OCI-LY1 (cell line): Measurements from ENCODE around the gene ANK3.

Experiments used
- H2AFZ ChIP-seq: fragments of 200-600 bp; sonication (generic), shearing (Covaris generic); 2 replicates; pipeline ENCODE4 v1.6.0; 2014; ENCODE audit warnings: antibody characterized with exemption, mild to moderate bottlenecking, low read length
- H3F3A ChIP-seq: fragments of 200-600 bp; sonication (generic), shearing (Covaris generic); 2 replicates; pipeline ENCODE4 v1.6.0; 2014; ENCODE audit warnings: mild to moderate bottlenecking, antibody characterized with exemption, low read length, moderate library complexity; ENCODE audit not compliant: insufficient read depth
- H3K27ac ChIP-seq: fragments of 200-600 bp; sonication (generic); 2 replicates; pipeline ENCODE4 v1.5.1; 2014; ENCODE audit warnings: low read length, mixed run types, mild to moderate bottlenecking, low read depth; ENCODE audit not compliant: poor library complexity, severe bottlenecking
- H3K27me3 ChIP-seq: fragments of 200-600 bp; sonication (generic); 2 replicates; pipeline ENCODE4 v1.6.0; 2014; ENCODE audit warnings: antibody characterized with exemption, mild to moderate bottlenecking, low read length, moderate library complexity; ENCODE audit not compliant: insufficient read depth
- H3K36me3 ChIP-seq: fragments of 200-600 bp; sonication (generic); 2 replicates; pipeline ENCODE4 v1.6.1; 2014; ENCODE audit warnings: mild to moderate bottlenecking, antibody characterized with exemption, low read length, moderate library complexity, mixed read lengths; ENCODE audit not compliant: insufficient read depth
- H3K4me1 ChIP-seq: fragments of 200-600 bp; sonication (generic); 2 replicates; pipeline ENCODE4 v1.5.1; 2014; ENCODE audit warnings: mild to moderate bottlenecking, low read length, moderate library complexity; ENCODE audit not compliant: insufficient read depth, severe bottlenecking
- H3K4me2 ChIP-seq: fragments of 200-600 bp; sonication (generic), shearing (Covaris generic); 2 replicates; pipeline ENCODE4 v1.6.1; 2014; ENCODE audit warnings: low read length
- H3K4me3 ChIP-seq: fragments of 200-600 bp; sonication (generic); 2 replicates; pipeline ENCODE4 v1.5.1; 2014; ENCODE audit warnings: low read length, low read depth, mild to moderate bottlenecking, mixed read lengths; ENCODE audit not compliant: poor library complexity, severe bottlenecking
- H3K79me2 ChIP-seq: fragments of 200-600 bp; shearing (Covaris generic); 2 replicates; pipeline ENCODE4 v1.6.1; 2016; ENCODE audit warnings: mixed run types, low read length, mixed read lengths; ENCODE audit not compliant: insufficient read depth
- H3K9ac ChIP-seq: fragments of 200-600 bp; sonication (generic), shearing (Covaris generic); 2 replicates; pipeline ENCODE4 v1.6.1; 2014; ENCODE audit warnings: mild to moderate bottlenecking, low read length, mixed read lengths
- H3K9me2 ChIP-seq: fragments of 200-600 bp; sonication (generic), shearing (Covaris generic); 2 replicates; pipeline ENCODE4 v1.6.1; 2014; ENCODE audit warnings: low read depth, mild to moderate bottlenecking, low read length, mixed read lengths
- H3K9me3 ChIP-seq: fragments of 200-600 bp; shearing (Covaris generic); 2 replicates; pipeline ENCODE4 v1.6.1; 2014; ENCODE audit warnings: low read length, mixed read lengths
- H4K20me1 ChIP-seq: fragments of 200-600 bp; sonication (generic), shearing (Covaris generic); 2 replicates; pipeline ENCODE4 v1.6.0; 2016; ENCODE audit warnings: mild to moderate bottlenecking, low read length; ENCODE audit not compliant: insufficient read depth
- CTCF ChIP-seq: fragments of 200-600 bp; sonication (generic), shearing (Covaris generic); IDR thresholded peaks from 2 replicates; pipeline ENCODE4 v1.5.1; 2017; ENCODE audit warnings: mild to moderate bottlenecking, antibody characterized with exemption, low read length, moderate library complexity, mixed read lengths
- EZH2 ChIP-seq: fragments of 200-600 bp; sonication (generic), shearing (Covaris generic); IDR thresholded peaks from 2 replicates; pipeline ENCODE4 v1.8.0; 2017; ENCODE audit warnings: borderline replicate concordance, mixed run types, mild to moderate bottlenecking, antibody characterized with exemption, low read length, moderate library complexity, mixed read lengths

Gene ANK3

DNA sequence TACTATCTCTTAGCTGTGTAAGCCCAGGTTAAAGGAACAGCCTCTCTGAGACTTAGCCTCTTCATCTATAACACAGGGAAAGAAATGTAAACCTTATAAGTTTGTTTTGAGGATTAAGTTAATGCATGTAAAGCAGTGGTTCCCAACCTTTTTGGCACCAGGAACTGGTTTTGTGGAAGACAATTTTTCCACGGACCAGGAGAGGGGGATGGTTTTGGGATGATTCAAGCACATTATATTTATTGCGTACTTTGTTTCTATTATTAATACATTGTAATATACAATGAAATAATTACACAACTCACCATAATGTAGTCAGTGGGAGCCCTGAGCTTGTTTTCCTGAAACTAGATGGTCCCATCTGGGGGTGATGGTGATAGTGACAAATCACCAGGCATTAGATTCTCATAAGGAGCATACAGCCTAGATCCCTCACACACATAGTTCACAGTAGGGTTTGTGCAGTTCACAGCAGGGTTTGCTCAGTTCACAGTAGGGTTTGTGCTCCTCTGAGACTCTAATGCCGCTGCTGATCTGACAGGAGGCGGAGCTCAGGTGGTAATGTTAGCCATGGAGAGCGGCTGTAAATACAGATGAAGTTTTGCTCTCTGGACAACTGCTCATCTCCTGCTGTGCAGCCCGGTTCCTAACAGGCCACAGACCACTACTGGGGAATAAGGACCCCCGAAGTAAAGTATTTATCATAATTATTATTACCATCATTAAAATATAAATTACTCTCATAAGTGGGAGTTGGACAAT, 41.3 kb upstream of the ANK3 start:
- TF ChIP-seq EZH2 (no peak), CTCF (no peak)

DNA sequence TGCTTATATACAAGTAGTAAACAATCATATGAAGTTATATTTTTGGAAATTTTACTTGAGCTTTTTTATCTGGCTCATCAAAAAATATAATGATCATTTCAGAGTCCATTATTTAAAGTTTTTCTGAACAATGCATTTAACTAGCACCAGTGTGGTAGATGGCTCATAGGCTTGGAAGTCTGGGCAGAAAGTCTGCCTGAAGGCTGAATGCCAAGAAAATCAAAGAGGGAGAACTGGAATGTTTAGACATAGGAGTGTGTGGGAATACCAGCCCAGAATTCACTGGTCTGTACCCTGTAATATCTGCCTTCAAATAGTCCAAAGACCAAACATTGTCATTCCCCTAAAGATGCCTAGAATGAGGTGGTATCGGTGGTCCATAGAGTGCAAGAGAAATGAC, 40.3 kb upstream of the ANK3 start:
- Histone ChIP-seq H2AFZ (no peak overlapping the region), H3K4me2 (peak overlapping the region; percentile 35; the same call in 1 of the 2 replicates), H3K4me3 (peak overlapping the region; percentile 20), H4K20me1 (no peaks in the 10 kb centered on the region), H3K79me2 (no peaks in the 10 kb centered on the region), H3K27me3 (no peaks in the 10 kb centered on the region), H3K9me2 (no peaks in the 10 kb centered on the region), H3F3A (no peaks in the 10 kb centered on the region), H3K4me1 (peaks cover 87% of the 10 kb centered on the region), H3K27ac (peak overlapping the region; percentile 77), H3K36me3 (no peaks in the 10 kb centered on the region), H3K9ac (no peak overlapping the region; the same call in 1 of the 2 replicates), H3K9me3 (no peaks in the 10 kb centered on the region)
- TF ChIP-seq EZH2 = no peak
- TF ChIP-seq CTCF = no peak

More for the DNA sequence above, 41.3 kb upstream of the ANK3 start:
- H3K79me2 ChIP-seq = no peaks in the 10 kb centered on the region
- H3K4me2 ChIP-seq = peak overlapping the region; percentile 35; the same call in 1 of the 2 replicates
- no peaks in the 10 kb centered on the region for H3F3A ChIP-seq
- H3K27ac ChIP-seq = peak overlapping the region; percentile 77
- H3K4me3 ChIP-seq = peak overlapping the region; percentile 20
- H3K36me3 ChIP-seq = no peaks in the 10 kb centered on the region
- H3K9me3 ChIP-seq = no peaks in the 10 kb centered on the region
- H4K20me1 ChIP-seq = no peaks in the 10 kb centered on the region
- no peaks in the 10 kb centered on the region for H3K27me3 ChIP-seq
- H3K9me2 ChIP-seq = no peaks in the 10 kb centered on the region
- H3K9ac ChIP-seq = peak overlapping the region; percentile 24; the same call in 1 of the 2 replicates
- no peak overlapping the region for H2AFZ ChIP-seq
- H3K4me1 ChIP-seq = peaks cover 77% of the 10 kb centered on the region

- Histone ChIP-seq H3K27me3 (no peaks in the 10 kb centered on the region), H2AFZ (no peak overlapping the region), H3K9me3 (no peaks in the 10 kb centered on the region), H3K27ac (no peak overlapping the region), H3K4me2 (no peak overlapping the region), H3K79me2 (no peaks in the 10 kb centered on the region), H4K20me1 (no peaks in the 10 kb centered on the region), H3K9ac (no peak overlapping the region), H3K4me3 (no peak overlapping the region), H3F3A (no peaks in the 10 kb centered on the region), H3K9me2 (no peaks in the 10 kb centered on the region), H3K36me3 (no peaks in the 10 kb centered on the region), H3K4me1 (peaks cover 92% of the 10 kb centered on the region)
- TF ChIP-seq EZH2 = no peak
- TF ChIP-seq CTCF = no peak
Observed at GRCh38 chr10:60429084-60429849, 39.6 kb upstream of the ANK3 start.
